HepG2 (cell line): ENCODE results near the gene SLBP. TPM values are rescaled to one million over a fixed set of nuclear protein-coding genes. Genes with fewer than 3 reads are reported as not detected.

Experiments used
- GATAD2A ChIP-seq: IDR thresholded peaks from 2 replicates; pipeline ENCODE4 v1.6.1; 2016
- HES4 ChIP-seq: sonication (generic); formaldehyde crosslinking; IDR thresholded peaks from 2 replicates; pipeline ENCODE4 v1.9.0; 2021; ENCODE audit warnings: mild to moderate bottlenecking, missing genetic modification reagents, borderline replicate concordance
- NR2F1 ChIP-seq, 2 experiments: fragments of 450-650 bp in 1 of 2; formaldehyde crosslinking in 1 of 2; IDR thresholded peaks; 2 replicates each; pipeline versions ENCODE4 v1.5.0 to v1.6.1; 2016 to 2020; ENCODE audit warnings: mild to moderate bottlenecking in 1 of 2, missing compliant biosample characterization in 1 of 2, missing genetic modification reagents in 1 of 2, moderate library complexity in 1 of 2
- NR2F2 ChIP-seq: IDR thresholded peaks from 2 replicates; pipeline ENCODE4 v1.6.1; 2012; ENCODE audit warnings: low read depth, inconsistent platforms, borderline replicate concordance
- POGZ ChIP-seq: sonication (generic); formaldehyde crosslinking; IDR thresholded peaks from 2 replicates; pipeline ENCODE4 v1.4.0; 2020; ENCODE audit warnings: mild to moderate bottlenecking, missing genetic modification reagents
- POLR2AphosphoS5 ChIP-seq: IDR thresholded peaks from 2 replicates; pipeline ENCODE4 v1.6.1; 2012; ENCODE audit warnings: low read depth, low read length
- RAD51 ChIP-seq: fragments of 450-650 bp; IDR thresholded peaks from 2 replicates; pipeline ENCODE4 v1.6.1; 2016; ENCODE audit warnings: borderline replicate concordance
- RFX3 ChIP-seq: IDR thresholded peaks from 2 replicates; pipeline ENCODE4 v1.6.1; 2016; ENCODE audit warnings: missing biosample characterization, missing genetic modification reagents
- SALL2 ChIP-seq: sonication (generic); formaldehyde crosslinking; IDR thresholded peaks from 2 replicates; pipeline ENCODE4 v1.8.1; 2023; ENCODE audit warnings: mild to moderate bottlenecking, missing genetic modification reagents, inconsistent platforms
- SMYD3 ChIP-seq: sonication (generic); formaldehyde crosslinking; IDR thresholded peaks from 2 replicates; pipeline ENCODE4 v1.8.1; 2023; ENCODE audit warnings: mild to moderate bottlenecking, missing genetic modification reagents
- TEAD3 ChIP-seq: optimal IDR thresholded peaks from 2 replicates; pipeline ENCODE3; 2016; ENCODE audit warnings: borderline replicate concordance
- ZBTB8A ChIP-seq: sonication (generic); formaldehyde crosslinking; IDR thresholded peaks from 2 replicates; pipeline ENCODE4 v1.4.0; 2020; ENCODE audit warnings: mild to moderate bottlenecking, low read depth, missing genetic modification reagents, borderline replicate concordance
- ZNF230 ChIP-seq: sonication (generic); formaldehyde crosslinking; IDR thresholded peaks from 2 replicates; pipeline ENCODE4 v1.4.0; 2020; ENCODE audit warnings: mild to moderate bottlenecking, missing genetic modification reagents
- ZNF274 ChIP-seq: sonication (generic); formaldehyde crosslinking; IDR thresholded peaks from 2 replicates; pipeline ENCODE4 v1.5.1; 2020; ENCODE audit warnings: mild to moderate bottlenecking, missing genetic modification reagents
- ZNF549 ChIP-seq: sonication (generic); formaldehyde crosslinking; IDR thresholded peaks from 2 replicates; pipeline ENCODE4 v1.5.0; 2020; ENCODE audit warnings: missing genetic modification reagents
- ZNF569 ChIP-seq: sonication (generic); formaldehyde crosslinking; IDR thresholded peaks from 2 replicates; pipeline ENCODE4 v1.5.0; 2020; ENCODE audit warnings: mild to moderate bottlenecking, missing genetic modification reagents, moderate library complexity, borderline replicate concordance
- ZNF570 ChIP-seq: sonication (generic); formaldehyde crosslinking; IDR thresholded peaks from 2 replicates; pipeline ENCODE4 v1.4.0; 2020; ENCODE audit warnings: mild to moderate bottlenecking, missing genetic modification reagents, borderline replicate concordance
- polyA plus RNA-seq, 8 experiments: library from polyadenylated mRNA; depleted of rRNA in 3 of 8; stranded (reverse) in 7 of 8; unstranded in 1 of 8; fragments of >200 nt; fragmentation: Illumina TruSeq in 4 of 8; extraction: Trizol in 4 of 8; gene quantifications; 2 replicates each; pipeline versions ENCODE4 v1.2.1 to v1.2.3, GENCODE V29; 2011 to 2016; ENCODE audit warnings: low read depth in 4 of 8, missing spikeins in 1 of 8, mixed read lengths in 1 of 8; ENCODE audit not compliant: insufficient read depth in 1 of 8
- total RNA-seq, 5 experiments: library from RNA; depleted of rRNA; stranded (reverse); fragments of >200 nt; fragmentation: Illumina TruSeq; extraction: Trizol; gene quantifications; 2 replicates each; pipeline ENCODE4 v1.2.3, GENCODE V29; 2016; ENCODE audit warnings: low read depth in 1 of 5
- TF ChIP-seq, protein P1 (sequence below): sonication (generic); formaldehyde crosslinking; IDR thresholded peaks from 2 replicates; pipeline ENCODE4 v1.5.0; 2020; ENCODE audit warnings: missing genetic modification reagents
- TF ChIP-seq, protein P2 (sequence below): sonication (generic); formaldehyde crosslinking; IDR thresholded peaks from 2 replicates; pipeline ENCODE4 v1.4.0; 2020; ENCODE audit warnings: missing genetic modification reagents
- TF ChIP-seq, protein P3 (sequence below), 2 experiments: sonication (generic) in 1 of 2; formaldehyde crosslinking in 1 of 2; IDR thresholded peaks; 2 replicates each; pipeline versions ENCODE4 v1.4.0 to v1.6.1; 2018 to 2020; ENCODE audit warnings: missing genetic modification reagents in 2 of 2, borderline replicate concordance in 1 of 2, low read depth in 1 of 2, mild to moderate bottlenecking in 1 of 2, missing biosample characterization in 1 of 2
- TF ChIP-seq, protein P4 (sequence below): sonication (generic); formaldehyde crosslinking; IDR thresholded peaks from 2 replicates; pipeline ENCODE4 v1.5.0; 2020; ENCODE audit warnings: missing genetic modification reagents, mild to moderate bottlenecking, borderline replicate concordance
- TF ChIP-seq, protein P5 (sequence below): IDR thresholded peaks from 2 replicates; pipeline ENCODE4 v1.6.1; 2016; ENCODE audit warnings: missing compliant biosample characterization, missing genetic modification reagents, borderline replicate concordance

The SLBP gene
- total and polyA plus RNA-seq, 2 of the 13 experiments (the other 11 are each of a cell fraction or from before 2014, with no cell fraction given) = 43.9 to 104 TPM

DNA sequence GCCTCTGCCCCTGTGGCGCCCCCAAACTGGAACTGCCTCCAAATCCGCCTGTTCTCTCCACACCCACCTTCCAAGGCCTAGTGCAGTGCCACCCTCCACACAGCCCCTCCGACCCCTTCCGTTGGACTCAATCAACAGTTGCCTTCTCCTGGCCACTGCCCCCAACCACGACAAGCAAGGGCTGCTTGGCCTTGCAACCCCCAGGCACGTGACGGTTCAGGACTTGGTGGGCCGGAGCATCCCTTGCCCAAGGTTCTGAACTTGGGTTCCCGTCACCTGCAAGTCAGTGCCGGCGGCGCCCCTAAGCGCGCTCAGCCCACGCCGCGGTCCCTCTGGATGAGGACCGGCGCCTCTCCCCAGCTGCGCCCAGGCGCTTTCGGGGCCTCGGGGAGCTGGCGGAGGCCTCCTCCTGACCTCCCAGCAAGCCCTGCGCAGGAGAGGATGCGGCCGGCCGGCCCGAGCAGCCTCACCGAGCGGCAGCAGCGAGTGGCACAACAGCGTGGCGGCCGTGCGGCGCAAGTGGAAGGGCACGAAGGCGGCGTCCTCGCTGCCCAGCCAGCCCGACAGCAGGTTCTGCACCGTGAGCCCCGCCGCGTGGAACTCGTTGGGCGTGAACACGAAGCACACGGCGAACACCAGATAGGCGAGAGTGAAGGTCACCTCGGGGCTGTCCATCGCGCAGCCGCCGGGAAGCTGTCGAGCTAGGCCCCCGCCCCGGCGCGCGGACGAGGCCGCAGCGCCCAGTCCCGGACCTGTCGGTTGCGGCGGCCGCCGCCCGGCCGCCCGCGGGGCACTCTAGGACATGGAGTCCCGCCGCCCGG is 8.3 kb upstream of the SLBP start (continued):
- TF ChIP-seq, protein P1, sequence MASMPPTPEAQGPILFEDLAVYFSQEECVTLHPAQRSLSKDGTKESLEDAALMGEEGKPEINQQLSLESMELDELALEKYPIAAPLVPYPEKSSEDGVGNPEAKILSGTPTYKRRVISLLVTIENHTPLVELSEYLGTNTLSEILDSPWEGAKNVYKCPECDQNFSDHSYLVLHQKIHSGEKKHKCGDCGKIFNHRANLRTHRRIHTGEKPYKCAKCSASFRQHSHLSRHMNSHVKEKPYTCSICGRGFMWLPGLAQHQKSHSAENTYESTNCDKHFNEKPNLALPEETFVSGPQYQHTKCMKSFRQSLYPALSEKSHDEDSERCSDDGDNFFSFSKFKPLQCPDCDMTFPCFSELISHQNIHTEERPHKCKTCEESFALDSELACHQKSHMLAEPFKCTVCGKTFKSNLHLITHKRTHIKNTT = no peak
- TF ChIP-seq SALL2 (CRISPR knock-in tag) (peak; percentile 50; the same call in 1 of the 2 replicates), ZNF549 (CRISPR knock-in tag) (no peak), RAD51 (no peak), ZNF569 (no peak), NR2F2 (no peak), ZNF570 (CRISPR knock-in tag) (no peak), RFX3 (CRISPR knock-in tag) (no peak), NR2F1 (CRISPR knock-in tag; IDR thresholded peaks at IDR 0.05) (no peak), POLR2AphosphoS5 (peak; percentile 42; the same call in 1 of the 2 replicates), GATAD2A (no peak), POGZ (no peak), ZNF274 (CRISPR knock-in tag) (0 out of 2 replicates have a peak, but pooled peaks have one; percentile 29), HES4 (CRISPR knock-in tag) (no peak; the same call in 1 of the 2 replicates), ZBTB8A (CRISPR knock-in tag) (no peak), ZNF230 (CRISPR knock-in tag) (no peak), TEAD3 (CRISPR knock-in tag) (no peak), SMYD3 (CRISPR knock-in tag) (no peak)
- TF ChIP-seq, protein P2, sequence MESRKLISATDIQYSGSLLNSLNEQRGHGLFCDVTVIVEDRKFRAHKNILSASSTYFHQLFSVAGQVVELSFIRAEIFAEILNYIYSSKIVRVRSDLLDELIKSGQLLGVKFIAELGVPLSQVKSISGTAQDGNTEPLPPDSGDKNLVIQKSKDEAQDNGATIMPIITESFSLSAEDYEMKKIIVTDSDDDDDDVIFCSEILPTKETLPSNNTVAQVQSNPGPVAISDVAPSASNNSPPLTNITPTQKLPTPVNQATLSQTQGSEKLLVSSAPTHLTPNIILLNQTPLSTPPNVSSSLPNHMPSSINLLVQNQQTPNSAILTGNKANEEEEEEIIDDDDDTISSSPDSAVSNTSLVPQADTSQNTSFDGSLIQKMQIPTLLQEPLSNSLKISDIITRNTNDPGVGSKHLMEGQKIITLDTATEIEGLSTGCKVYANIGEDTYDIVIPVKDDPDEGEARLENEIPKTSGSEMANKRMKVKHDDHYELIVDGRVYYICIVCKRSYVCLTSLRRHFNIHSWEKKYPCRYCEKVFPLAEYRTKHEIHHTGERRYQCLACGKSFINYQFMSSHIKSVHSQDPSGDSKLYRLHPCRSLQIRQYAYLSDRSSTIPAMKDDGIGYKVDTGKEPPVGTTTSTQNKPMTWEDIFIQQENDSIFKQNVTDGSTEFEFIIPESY = no peak
- TF ChIP-seq, protein P3, sequence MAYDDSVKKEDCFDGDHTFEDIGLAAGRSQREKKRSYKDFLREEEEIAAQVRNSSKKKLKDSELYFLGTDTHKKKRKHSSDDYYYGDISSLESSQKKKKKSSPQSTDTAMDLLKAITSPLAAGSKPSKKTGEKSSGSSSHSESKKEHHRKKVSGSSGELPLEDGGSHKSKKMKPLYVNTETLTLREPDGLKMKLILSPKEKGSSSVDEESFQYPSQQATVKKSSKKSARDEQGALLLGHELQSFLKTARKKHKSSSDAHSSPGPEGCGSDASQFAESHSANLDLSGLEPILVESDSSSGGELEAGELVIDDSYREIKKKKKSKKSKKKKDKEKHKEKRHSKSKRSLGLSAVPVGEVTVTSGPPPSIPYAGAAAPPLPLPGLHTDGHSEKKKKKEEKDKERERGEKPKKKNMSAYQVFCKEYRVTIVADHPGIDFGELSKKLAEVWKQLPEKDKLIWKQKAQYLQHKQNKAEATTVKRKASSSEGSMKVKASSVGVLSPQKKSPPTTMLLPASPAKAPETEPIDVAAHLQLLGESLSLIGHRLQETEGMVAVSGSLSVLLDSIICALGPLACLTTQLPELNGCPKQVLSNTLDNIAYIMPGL (CRISPR knock-in tag; IDR thresholded peaks at IDR 0.05; ENCODE audit: borderline replicate concordance in 1 of 2, low read depth in 1 of 2) = peak in 1 of 2 experiments; percentile 76; a peak in 2 of 4 replicates
- TF ChIP-seq, protein P4, sequence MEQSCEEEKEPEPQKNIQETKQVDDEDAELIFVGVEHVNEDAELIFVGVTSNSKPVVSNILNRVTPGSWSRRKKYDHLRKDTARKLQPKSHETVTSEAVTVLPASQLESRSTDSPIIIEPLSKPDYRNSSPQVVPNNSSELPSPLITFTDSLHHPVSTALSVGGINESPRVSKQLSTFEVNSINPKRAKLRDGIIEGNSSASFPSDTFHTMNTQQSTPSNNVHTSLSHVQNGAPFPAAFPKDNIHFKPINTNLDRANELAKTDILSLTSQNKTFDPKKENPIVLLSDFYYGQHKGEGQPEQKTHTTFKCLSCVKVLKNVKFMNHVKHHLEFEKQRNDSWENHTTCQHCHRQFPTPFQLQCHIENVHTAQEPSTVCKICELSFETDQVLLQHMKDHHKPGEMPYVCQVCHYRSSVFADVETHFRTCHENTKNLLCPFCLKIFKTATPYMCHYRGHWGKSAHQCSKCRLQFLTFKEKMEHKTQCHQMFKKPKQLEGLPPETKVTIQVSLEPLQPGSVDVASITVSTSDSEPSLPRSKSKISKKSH = peak; percentile 81; the same call in 1 of the 2 replicates
- TF ChIP-seq, protein P5, sequence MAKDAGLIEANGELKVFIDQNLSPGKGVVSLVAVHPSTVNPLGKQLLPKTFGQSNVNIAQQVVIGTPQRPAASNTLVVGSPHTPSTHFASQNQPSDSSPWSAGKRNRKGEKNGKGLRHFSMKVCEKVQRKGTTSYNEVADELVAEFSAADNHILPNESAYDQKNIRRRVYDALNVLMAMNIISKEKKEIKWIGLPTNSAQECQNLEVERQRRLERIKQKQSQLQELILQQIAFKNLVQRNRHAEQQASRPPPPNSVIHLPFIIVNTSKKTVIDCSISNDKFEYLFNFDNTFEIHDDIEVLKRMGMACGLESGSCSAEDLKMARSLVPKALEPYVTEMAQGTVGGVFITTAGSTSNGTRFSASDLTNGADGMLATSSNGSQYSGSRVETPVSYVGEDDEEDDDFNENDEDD = no peak
